Stimulated activated naive CD4-positive, alpha-beta T cell treated with Interleukin-2 at 50 U/mL for 16 hours (primary cell): ENCODE results near the gene MMP10.
"Not testable (repeated sequence)": the region's sequence is repeated elsewhere in the genome, so short reads cannot be mapped to it uniquely, and the experiment has no call there.

Experiments
- DNase-seq: peaks from one replicate; lab custom pipeline; 2025; lab: John Stamatoyannopoulos, UW

Gene MMP10

DNA sequence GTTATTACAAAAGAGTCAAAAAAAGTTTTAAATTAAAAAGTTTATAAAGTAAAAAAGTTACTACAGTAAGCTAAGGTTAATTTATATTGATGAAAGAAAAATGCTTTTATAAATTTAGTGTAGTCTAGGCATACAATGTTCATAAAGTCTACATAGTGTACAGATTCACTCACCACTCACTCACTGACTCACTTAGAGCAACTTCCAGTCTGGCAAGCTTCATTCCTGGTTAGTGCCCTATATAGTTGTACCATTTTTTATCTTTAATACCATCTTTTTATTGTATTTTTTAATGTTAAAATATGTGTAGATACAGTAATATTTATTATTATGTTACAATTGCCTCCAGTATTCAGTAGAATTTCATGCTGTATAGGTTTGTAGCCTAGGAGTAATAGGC lies 2.6 kb upstream of the MMP10 start:
- no peak for DNase-seq

DNA sequence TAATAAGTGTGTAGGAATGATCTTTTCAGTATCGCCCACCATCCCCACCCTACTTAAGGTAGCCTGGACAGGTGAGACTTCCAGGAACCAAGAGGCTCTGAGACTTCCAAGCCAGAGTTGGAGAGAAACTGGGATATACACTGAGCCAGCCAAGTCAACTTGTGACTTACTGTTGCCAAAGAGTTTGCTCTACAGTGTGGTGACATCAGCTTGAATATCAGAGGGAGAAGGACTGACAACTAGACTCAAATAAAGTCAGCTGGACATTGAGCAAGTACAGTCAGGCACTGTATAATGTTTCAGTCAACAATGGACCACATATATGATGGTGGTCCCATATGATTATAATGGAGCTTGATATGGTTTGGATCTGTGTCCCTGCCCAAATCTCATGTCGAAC lies 1.2 kb upstream of the MMP10 start:
- no peak for DNase-seq

DNA sequence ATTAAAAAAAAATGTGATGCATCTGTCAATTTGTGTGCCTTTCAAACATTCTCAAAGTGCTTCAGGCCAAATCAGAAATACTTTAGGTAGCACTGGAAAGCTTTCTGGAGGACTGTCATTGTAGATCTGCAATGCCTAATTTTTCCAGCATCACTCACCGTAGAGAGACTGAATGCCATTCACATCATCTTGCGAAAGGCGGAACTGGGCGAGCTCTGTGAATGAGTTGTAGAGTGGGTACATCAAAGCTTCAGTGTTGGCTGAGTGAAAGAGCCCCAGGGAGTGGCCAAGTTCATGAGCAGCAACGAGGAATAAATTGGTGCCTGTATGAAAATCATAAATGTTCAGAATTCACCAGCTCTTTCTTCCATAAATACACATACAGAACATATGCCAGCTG lies 4.0 kb downstream of the MMP10 start:
- no peak for DNase-seq

DNA sequence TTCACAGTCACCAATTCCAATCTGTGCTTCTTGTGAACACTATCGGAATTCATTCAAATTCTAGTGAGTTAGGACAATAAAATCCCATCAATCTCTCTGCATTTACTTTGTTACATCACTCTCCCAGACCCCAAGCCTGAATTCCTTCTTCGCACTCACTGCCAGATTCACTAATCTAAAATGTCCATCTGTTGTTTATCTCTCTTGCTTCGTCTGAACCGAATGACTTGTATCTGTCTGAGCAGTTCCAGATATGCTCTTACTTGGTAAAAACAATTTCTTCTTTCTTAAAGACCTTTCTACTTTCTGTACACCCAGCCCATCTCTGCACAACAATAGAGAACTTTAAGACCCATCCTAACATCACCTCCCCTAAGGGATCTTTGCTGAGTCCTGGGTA lies 7.0 kb downstream of the MMP10 start:
- no peak for DNase-seq

DNA sequence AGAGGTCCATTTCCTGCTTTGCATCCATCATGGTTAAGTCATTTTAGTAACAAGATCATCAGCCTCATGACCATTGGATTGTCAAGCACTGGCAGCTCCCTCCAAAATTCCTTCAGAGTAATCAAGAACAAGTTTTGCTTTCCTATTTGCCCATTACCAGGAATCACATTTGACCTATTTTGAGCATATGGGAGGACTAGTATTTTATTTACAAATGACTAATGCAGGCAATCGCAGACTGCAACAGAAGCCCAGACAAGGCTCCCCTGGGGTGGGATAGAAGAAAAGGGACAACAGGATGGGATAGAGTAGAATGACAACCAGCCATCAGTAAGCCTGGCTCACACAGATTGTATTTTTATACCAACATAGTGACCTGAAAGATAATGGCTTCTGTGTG lies 9.1 kb downstream of the MMP10 start:
- DNase-seq: no peak

DNA sequence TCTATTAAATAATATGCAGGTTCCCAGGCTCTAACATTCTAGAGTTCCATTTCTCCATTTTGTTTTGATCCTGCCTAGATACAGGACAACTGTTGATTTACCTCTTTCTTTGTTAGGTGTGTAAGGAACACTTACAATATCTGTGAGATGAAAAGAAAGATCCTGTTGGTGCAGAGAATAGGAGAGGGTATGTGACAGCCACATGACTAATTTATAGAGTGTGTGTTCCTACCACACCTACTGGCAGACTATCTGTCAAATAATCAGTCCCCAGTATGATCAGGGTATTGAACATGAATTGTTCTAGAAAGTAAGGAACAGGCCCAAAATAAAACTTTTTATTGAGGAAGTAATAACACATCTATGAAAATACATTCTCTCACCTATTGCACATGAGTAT lies 10.2 kb downstream of the MMP10 start:
- DNase-seq: no peak

DNA sequence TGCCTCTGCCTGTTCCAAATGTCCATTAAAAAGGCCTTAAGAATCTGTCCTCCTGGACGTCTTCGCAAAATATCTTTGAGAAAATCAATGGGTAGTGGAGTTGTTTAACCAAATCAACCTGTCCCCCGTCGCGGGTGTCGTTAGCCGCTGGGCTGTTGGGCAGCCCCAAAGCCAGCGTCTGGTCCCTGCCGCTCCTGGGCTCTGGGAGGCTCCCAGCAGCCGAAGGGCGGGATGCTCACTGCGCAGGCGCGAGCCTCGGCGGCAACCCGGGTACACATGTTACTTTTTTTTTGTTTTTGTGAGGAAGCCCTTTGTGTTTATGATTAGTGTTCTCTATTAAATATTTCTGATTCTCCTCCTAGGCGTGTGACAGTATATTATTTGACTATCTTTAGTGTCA lies 12.6 kb downstream of the MMP10 start:
- DNase-seq: no peak

DNA sequence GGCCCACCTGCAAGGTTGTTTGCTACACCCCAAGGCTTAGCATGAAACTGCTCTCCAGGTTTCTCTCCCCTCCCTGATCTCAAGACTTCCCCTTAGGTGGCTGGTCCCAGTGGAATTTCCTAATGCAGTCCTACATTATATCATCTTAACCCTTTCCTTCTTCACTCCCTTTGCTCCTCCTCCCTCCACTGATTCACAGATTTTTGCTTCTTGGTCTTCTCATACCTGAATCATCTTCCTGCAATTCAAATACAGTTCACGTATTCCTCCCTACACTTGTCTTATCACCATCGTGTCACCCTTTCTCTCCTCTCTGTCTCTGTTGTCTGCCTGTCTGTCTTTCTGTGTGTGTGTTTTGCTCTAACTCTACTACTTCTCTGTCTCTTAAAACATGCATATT lies 17.0 kb downstream of the MMP10 start:
- no peak for DNase-seq

DNA sequence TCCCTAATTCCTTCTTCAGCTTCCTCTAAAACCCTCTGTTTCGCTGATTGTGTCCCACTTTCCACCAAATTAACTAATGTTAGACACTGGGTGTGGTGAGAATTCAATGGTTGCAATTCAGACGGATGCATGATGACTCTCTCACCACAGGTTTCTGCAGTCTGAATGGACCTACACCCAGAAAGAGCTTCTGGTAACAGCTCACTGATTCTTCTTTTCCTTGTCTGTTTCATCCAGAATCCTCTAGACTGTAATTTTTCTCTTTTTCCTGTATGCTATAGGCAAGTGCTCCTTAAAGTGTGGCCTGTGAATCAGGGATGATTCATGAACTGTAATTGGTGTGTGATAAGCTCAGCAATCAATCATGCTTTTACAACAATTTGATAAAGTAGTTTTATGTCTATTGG lies 18.1 kb downstream of the MMP10 start:
- DNase-seq: no peak

DNA sequence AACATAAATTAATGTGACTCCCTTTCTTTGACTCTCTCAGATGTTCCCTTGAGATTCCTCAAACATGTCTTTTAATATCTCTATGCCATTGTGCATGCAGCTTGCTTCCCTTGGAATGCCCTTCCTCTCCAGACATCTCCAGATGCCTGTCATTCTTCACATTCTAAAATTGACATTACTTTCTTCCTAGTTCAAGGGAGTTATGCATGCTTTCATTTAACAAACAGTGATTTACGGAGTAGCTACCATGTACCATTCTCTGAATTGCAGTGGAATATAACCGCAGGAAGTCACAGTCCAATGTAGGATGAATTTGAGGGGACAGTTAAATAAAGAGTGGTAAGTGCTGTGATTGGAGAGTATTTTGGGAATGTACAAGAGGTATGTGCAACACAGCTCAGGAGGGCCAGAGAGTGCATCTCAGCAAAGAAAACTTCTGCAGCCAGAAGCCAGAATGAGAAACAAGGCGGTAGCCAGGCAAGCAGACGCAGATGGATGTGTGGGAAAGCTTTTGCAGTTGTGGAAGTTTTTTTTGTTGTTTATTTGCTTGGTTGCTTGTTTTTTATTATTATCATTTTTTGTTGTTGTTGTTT lies 18.7 kb downstream of the MMP10 start:
- DNase-seq: no peak

DNA sequence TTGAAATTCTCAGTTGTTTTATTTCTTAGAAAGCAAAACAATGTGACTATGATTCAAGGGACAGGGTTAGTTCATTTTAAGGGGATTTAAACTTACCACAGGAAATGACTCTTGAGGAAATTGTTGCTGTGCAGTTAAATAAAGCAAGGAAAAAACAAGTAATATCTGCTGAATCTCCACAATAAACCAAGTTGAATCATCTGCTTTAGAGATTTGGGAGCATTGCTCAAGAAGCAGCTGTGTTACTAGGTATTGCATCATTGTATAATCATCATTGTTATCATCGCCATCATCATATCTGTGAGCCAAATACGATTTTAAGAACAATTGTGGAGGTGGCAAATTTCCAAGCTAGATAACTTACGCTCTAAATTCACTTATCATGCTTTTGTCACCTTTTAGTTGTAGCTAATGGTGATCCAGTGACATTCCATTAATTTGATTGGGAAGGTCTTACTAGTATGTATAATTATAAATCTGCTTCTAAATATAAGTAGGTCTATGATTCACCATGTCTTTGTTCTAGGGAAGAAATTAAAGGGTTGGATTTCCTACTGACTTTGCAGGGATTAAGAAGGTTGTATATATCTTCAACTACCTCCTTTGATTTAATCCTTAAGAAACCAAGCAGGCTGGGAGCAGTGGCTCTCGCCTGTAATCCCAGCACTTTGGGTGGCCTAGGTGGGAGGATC lies 19.9 kb downstream of the MMP10 start:
- no peak for DNase-seq

DNA sequence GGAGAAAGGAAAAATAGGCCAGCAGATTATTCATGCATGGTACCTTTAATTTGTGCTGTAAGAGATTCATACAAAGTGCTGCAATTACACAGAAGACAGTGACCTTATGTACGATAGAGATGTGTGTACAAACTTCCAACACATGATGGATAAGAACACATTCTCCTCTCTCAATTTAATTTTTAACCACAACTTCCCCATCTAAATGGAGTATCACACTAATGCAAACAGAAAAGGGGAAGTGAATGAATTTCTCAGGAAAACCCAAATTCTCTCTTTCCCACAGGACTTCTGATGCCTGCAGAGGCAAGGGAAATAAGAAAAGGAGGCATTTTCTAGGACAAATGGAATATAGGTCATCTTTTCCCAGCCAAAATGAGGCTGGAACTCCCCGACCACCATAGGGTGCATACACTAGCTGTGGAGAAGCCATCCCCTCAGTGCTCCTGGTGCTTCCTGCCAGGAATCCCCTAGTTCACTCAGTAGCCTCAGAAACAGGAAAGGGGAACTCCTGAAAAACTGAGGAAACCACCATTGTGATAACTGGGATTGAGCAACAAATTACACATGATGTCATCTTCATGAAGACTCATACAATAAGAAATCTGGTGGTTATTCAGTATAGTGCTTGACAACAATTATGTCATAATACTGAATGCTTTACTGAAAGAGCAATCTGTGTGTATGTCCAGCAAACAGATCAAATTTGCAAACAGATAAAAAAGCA lies 22.4 kb downstream of the MMP10 start:
- no peak for DNase-seq

DNA sequence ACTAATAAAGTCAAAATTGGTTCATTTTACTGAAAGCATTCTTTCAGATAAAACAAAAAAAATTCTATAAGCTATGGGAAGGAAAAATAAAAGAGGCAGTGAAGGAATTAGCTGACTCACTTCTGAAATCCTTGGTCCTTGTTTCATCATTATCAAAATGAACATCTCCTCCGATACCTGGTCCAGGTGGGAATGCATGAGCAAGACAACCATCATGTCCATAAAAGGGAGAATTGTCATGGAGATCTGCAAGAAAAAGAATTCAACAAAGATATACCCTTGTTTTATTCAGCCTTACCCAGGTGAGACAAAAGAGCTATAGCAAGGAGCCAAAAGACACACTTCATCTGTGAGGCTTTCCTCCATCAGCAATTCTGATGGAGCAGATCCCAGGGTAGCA lies 27.2 kb downstream of the MMP10 start:
- no peak for DNase-seq

DNA sequence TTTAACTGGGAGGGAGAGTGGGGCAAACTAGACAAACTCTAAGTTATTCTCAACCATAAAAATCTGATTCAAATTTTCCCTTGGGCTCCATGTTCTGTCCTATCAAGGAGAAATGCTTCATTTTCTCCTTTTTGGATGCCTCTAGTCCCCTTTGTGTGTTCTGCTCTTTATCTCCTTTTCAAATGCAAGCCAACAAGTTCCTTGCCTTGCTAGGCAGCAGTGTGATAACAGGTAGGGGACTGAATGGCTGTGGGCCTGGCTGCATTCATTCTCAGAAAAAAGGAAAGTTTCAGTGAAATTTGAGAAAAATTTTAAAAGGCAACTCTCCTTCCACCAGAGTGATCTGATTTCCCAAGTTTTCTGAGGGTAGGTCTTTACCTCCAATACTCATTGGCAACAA lies 28.8 kb downstream of the MMP10 start:
- no peak for DNase-seq

DNA sequence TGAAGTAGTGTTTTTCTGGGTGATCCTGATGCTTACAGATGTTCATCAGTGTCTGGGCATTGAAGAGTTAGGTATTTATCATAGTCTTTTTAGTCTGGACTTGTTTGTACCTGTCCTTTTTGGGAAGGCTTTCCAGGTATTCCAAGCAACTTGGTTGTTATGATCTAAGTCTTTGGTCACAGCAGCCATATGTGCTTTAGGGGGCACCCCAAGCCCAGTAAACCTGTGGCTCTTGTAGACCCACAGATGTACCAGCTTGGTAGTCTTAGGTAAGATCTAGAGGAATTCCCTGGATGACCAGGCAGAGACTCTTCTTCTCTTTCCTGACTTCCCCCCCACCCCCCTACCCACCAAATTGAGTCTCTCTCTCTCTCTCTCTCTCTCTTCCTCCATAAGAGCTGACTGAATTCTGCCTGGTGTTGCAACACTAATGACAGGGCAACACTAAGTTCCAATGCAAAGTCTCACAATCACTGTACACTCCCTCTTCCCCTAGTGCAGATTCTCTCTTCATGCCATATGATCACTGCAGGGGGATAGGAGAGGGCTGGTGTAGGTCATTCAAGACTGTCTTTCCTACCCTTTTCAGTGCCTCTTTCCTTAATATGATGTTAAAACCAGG lies 31.2 kb downstream of the MMP10 start:
- DNase-seq: no peak

DNA sequence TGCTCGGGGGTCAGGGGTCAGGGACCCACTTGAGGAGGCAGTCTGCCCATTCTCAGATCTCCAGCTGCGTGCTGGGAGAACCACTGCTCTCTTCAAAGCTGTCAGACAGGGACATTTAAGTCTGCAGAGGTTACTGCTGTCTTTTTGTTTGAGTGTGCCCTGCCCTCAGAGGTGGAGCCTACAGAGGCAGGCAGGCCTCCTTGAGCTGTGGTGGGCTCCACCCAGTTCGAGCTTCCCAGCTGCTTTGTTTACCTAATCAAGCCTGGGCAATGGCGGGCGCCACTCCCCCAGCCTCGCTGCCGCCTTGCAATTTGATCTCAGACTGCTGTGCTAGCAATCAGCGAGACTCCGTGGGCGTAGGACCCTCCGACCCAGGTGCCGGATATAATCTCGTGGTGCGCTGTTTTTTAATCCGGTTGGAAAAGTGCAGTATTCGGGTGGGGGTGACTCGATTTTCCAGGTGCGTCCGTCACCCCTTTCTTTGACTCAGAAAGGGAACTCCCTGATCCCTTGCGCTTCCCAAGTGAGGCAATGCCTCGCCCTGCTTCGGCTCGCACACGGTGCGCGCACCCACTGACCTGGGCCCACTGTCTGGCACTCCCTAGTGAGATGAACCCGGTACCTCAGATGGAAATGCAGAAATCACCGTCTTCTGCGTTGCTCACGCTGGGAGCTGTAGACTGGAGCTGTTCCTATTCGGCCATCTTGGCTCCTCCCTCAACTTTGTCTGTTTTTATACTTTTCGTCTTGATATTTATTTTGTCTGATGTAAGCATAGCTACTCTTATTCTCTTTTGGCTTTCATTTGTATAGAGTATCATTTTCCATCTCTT lies 33.5 kb downstream of the MMP10 start:
- DNase-seq: not testable (repeated sequence)

DNA sequence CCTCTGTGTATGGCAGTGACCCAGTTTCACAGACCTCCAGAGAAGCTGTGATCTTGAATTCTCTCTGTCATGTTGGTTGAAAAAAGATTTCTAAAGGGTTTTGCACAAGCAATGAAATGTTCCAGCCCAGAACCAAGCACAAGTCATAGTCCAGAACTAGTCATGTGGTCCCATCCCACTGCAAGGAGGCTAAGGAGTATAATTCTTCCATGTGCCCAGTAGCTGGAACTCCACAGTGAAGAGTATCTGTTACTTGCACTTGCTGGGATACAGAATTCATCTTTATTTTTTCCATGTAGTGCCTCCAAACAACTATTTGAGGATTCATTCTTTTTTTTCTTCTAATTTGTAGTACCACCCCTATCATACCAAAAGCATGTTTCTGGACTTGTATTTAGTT lies 45.8 kb downstream of the MMP10 start:
- DNase-seq: no peak

DNA sequence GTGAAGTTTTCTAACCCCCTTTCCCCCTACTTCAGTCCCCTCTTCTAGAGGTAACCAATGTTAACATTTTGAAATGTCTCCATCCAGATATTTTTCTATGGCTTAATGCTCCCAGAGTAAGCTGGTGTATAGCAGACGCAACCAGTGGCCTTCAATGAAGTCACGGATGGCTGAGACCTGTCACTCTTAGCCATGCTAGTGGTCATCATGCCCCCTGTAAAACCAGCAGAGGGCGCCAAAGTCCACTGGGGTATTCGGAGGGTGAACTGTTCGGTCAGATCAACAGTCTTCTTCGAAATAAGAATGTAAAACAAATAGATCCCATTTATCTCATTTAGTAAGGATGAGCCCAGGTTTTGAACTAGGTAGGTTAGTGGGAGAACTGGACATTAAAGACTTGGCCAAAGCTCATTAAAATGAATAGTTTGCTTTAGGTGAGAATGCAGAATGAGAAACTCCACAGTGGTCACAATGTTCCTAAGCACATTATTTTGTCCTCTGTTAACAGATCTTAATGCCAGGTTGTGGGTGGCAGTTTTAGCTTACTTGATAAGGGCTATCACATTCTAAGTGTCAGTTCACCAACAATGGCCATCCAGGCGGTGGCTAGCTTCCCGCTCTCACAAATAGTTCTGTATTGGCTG lies 47.1 kb downstream of the MMP10 start:
- DNase-seq: no peak

DNA sequence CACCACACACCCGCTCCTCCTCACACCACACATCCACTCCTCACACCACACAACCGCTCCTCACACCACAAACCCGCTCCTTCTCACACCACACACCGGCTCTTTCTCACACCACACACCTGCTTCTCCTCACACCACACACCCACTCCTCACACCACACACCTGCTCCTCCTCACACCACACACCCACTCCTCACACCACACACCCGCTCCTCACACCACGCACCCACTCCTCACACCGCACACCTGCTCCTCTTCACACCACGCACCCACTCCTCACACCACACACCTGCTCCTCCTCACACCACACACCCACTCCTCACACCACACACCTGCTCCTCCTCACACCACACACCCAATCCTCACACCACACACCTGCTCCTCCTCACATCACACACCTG lies 49.5 kb downstream of the MMP10 start:
- not testable (repeated sequence) for DNase-seq

DNA sequence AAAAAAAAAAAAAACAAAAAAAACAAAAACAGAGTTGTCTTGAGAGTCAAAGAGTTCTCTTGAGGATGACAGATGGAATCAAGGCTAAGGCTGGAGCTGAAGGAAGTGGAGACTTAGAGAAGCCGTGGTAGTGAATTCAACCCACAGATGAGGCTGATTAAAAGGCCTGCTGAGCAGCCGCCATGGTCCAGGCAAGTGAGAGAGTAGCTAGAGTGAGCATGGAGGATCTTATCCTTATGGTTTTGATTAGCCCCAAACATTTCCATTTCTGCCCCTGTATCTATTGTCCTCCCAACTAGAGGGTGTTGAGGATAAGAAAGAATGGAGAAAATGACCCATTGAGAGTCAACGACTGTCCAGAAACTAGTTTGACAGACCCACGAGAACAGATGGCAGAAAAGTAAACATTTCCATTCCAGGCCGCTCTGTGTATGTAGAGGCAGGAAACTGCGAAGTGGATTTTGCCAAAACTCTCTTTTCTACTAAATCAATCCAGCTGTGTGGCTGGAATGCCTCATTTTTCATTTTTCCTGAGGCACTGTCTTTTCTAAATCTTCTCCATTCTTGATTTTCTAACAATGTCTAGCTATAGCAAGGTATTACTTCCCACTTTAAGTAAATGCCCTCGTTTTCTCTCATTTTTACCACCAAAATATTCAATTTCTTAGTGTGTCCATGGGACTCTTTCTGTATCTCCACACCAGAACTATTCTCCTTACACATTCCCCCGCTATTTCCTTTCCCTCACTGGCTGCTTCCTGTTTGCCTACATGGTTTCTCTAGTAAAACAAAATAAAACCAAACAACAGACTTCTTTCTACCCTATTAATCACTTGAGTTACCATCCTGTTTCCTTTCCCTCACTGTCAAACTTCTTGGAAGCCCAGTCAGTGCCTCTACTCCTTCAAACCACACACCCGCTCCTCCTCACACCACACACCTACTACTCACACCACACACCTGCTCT lies 50.3 kb downstream of the MMP10 start:
- DNase-seq: no peak

DNA sequence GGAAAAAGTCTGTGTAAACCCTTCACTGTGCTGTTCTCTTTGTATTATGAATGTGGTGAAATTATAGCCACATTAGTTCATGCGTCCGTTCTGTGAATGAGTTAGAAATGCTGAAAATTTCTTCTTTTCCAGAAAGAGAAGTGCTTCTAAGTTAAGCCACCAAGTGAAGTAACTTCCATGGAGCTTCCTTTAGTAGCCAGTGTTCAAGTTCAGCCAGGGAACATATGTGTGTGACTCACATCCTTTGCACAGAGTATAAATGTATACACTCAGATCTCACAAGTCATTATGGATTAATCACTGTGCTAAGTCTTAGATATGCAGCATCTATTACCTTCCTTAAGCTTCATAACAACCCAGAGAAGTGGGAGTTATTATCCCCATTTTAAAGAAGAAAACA lies 52.5 kb downstream of the MMP10 start:
- no peak for DNase-seq
